Parathyroid adenoma (tissue), 2 donors: Measurements from ENCODE around the gene UBE2H.
"Not testable (repeated sequence)": the region's sequence is repeated elsewhere in the genome, so short reads cannot be mapped to it uniquely, and the experiment has no call there.

ENCODE experiments used
- H2AFZ ChIP-seq: fragments of 300-600 bp; sonication (generic); one replicate; pipeline ENCODE4 v1.7.0; 2017; ENCODE audit warnings: antibody characterized with exemption, mild to moderate bottlenecking
- H3K27ac ChIP-seq: fragments of 300-600 bp; sonication (generic); one replicate; pipeline ENCODE4 v1.7.0; 2017
- H3K27me3 ChIP-seq: fragments of 300-600 bp; sonication (generic); one replicate; pipeline ENCODE4 v1.7.0; 2017; ENCODE audit warnings: low read length; ENCODE audit not compliant: control insufficient read depth, insufficient read depth
- H3K36me3 ChIP-seq: fragments of 300-600 bp; sonication (generic); one replicate; pipeline ENCODE4 v1.7.0; 2017; ENCODE audit warnings: low read length; ENCODE audit not compliant: control insufficient read depth, insufficient read depth
- H3K4me1 ChIP-seq: fragments of 300-600 bp; sonication (generic); one replicate; pipeline ENCODE4 v1.7.0; 2017; ENCODE audit warnings: control low read depth
- H3K4me2 ChIP-seq: fragments of 300-600 bp; sonication (generic); one replicate; pipeline ENCODE4 v1.7.0; 2017; ENCODE audit warnings: low read length
- H3K4me3 ChIP-seq: fragments of 300-600 bp; sonication (generic); one replicate; pipeline ENCODE4 v1.7.0; 2017; ENCODE audit warnings: low read depth, low read length
- H3K79me2 ChIP-seq: fragments of 300-600 bp; sonication (generic); one replicate; pipeline ENCODE4 v1.7.0; 2017; ENCODE audit warnings: control low read depth
- H3K9ac ChIP-seq: fragments of 300-600 bp; sonication (generic); one replicate; pipeline ENCODE4 v1.7.0; 2017; ENCODE audit warnings: mild to moderate bottlenecking
- H3K9me3 ChIP-seq: fragments of 300-600 bp; sonication (generic); one replicate; pipeline ENCODE4 v1.7.0; 2017; ENCODE audit warnings: low read length; ENCODE audit not compliant: control insufficient read depth
- TF ChIP-seq, protein P1 (sequence below): fragments of 300-600 bp; sonication (generic); IDR thresholded peaks from one replicate; pipeline ENCODE4 v1.7.0; 2017; ENCODE audit warnings: antibody characterized with exemption, mild to moderate bottlenecking
- donor health status: primary hyperparathyroidism.

Gene UBE2H

DNA sequence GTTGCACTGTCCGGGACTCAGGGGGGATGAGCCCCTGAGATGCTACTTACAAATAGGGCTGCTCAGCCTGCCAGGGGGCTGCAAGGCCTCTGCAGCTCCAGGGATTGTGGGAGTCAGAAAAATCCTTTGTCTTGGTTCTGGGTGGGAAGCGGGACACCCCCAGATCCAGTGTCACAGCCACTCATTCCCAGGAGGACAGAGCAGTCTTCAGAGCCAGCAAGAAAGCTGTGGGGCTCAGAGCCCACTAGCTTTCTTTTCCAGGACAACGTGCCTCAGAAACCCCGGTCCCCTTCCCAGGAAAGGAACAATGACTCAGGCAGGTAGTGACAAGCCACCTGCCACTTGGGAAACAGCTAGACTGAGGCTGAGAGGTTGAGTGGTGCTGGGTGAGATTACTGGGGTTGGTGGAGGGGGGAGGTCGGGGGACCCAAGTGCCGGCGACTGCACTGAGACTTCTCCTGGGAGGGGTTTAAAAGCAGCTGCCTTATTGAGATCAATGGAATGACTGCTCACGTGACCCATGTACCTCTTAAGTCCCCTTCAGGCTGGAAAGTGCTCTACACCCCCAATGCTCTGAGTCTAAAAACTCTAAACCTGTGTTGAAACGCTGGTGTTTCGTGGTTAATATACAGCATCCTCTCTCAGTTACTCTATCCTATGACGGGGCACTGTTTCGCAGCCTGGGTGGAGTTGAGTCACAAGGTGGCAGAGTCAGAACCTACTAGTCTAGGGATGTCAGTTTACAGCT lies 123.6 kb downstream of the UBE2H start:
- H3K4me3 ChIP-seq, result no peak overlapping the region
- no peak overlapping the region for H3K4me2 ChIP-seq
- no peaks in the 10 kb centered on the region for H3K79me2 ChIP-seq
- no peak overlapping the region for H3K9ac ChIP-seq
- H3K9me3 ChIP-seq, result no peaks in the 10 kb centered on the region
- no peak overlapping the region for H2AFZ ChIP-seq
- peaks cover 8% of the 10 kb centered on the region for H3K4me1 ChIP-seq
- no peaks in the 10 kb centered on the region for H3K27me3 ChIP-seq
- no peak overlapping the region for H3K27ac ChIP-seq
- H3K36me3 ChIP-seq, result no peaks in the 10 kb centered on the region
- TF ChIP-seq, protein P1, sequence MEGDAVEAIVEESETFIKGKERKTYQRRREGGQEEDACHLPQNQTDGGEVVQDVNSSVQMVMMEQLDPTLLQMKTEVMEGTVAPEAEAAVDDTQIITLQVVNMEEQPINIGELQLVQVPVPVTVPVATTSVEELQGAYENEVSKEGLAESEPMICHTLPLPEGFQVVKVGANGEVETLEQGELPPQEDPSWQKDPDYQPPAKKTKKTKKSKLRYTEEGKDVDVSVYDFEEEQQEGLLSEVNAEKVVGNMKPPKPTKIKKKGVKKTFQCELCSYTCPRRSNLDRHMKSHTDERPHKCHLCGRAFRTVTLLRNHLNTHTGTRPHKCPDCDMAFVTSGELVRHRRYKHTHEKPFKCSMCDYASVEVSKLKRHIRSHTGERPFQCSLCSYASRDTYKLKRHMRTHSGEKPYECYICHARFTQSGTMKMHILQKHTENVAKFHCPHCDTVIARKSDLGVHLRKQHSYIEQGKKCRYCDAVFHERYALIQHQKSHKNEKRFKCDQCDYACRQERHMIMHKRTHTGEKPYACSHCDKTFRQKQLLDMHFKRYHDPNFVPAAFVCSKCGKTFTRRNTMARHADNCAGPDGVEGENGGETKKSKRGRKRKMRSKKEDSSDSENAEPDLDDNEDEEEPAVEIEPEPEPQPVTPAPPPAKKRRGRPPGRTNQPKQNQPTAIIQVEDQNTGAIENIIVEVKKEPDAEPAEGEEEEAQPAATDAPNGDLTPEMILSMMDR, result no peak

DNA sequence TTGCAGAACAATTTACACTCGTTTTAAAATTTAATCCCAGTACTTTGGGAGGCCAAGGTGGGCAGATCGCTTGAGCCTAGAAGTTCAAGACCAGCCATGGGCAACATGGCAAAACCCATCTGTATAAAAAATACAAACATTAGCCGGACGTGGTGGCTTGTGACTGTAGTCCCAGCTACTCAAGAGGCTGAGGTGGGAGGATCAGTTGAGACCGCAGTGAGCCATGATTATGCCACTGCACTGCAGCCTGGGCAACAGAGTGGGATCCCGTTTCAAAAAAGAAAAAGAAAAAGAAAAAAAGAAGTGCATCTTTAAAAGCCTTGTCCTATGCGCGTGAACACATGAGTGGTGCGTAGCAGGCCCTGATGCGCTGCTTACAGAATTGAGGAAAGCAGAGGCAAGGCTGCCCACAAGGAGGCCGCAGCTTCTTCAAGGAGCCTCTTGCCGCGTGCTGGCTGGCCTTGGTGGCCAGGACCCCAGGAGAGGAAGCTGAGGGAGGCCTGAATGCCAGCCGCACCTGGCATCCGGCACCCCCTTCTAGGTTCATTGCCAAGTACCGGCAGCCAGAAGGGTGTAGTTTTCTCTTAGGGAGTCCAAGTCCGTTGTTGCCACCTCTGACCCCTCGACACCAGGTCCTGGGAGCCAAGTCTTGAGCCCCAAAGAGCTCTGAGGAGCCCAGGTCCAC lies 124.5 kb downstream of the UBE2H start:
- H3K79me2 ChIP-seq, result no peaks in the 10 kb centered on the region
- no peaks in the 10 kb centered on the region for H3K27me3 ChIP-seq
- H3K4me1 ChIP-seq, result peaks cover 8% of the 10 kb centered on the region
- H3K36me3 ChIP-seq, result no peaks in the 10 kb centered on the region
- no peak overlapping the region for H3K9ac ChIP-seq
- no peak overlapping the region for H3K4me3 ChIP-seq
- TF ChIP-seq, protein P1, result no peak
- no peak overlapping the region for H3K4me2 ChIP-seq
- H2AFZ ChIP-seq, result no peak overlapping the region
- H3K27ac ChIP-seq, result no peak overlapping the region
- no peaks in the 10 kb centered on the region for H3K9me3 ChIP-seq

DNA sequence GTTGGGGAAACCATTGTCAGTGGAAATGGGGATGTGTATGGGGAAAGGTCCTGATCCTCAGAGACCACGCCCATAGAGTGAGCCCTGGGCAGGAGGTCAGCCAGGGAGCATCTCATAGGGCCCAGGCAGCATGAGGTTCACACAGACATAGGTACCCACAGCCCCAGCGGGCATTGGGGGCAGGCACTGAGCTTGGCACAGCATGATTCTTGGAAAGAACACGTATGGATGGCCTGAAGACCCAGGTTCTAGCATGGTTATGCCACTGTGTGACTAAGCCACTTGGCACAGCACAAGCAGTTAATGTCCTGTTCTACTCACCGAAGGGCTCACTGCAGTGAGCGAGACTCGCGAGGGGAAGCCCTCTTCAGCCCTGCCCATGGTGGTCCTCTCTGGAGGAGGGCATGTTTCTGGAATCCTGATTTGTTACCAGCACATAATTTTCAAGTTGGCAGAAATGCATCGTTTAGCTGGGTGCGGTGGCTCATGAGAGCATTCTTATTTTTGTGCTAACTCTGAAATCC lies 125.2 kb downstream of the UBE2H start:
- Histone ChIP-seq H3K27me3 (no peaks in the 10 kb centered on the region), H3K4me3 (no peak overlapping the region), H3K79me2 (no peaks in the 10 kb centered on the region), H3K27ac (no peak overlapping the region), H3K9ac (no peak overlapping the region), H3K4me2 (no peak overlapping the region), H2AFZ (no peak overlapping the region), H3K9me3 (no peaks in the 10 kb centered on the region), H3K36me3 (no peaks in the 10 kb centered on the region), H3K4me1 (peaks cover 8% of the 10 kb centered on the region)
- TF ChIP-seq, protein P1, result no peak

DNA sequence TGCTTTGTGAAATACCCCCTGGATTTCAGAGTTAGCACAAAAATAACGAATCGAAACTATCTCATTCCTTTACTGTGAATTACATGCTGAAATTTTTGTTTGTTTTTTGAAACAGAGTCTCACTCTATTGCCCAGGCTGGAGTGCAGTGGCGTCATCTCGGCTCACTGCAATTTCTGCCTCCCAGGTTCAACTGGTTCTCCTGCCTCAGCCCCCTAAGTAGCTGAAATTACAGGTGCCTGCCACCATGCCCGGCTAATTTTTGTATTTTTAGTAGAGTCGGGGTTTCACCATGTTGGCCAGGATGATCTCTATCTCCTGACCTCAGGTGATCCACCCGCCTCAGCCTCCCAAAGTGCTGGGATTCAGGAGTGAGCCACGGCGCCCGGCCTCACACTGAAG lies 125.9 kb downstream of the UBE2H start:
- H3K9ac ChIP-seq, H3K36me3 ChIP-seq, H3K9me3 ChIP-seq, H2AFZ ChIP-seq, H3K79me2 ChIP-seq, H3K27ac ChIP-seq, H3K4me1 ChIP-seq, H3K4me3 ChIP-seq, H3K27me3 ChIP-seq, H3K4me2 ChIP-seq: not testable (repeated sequence)

DNA sequence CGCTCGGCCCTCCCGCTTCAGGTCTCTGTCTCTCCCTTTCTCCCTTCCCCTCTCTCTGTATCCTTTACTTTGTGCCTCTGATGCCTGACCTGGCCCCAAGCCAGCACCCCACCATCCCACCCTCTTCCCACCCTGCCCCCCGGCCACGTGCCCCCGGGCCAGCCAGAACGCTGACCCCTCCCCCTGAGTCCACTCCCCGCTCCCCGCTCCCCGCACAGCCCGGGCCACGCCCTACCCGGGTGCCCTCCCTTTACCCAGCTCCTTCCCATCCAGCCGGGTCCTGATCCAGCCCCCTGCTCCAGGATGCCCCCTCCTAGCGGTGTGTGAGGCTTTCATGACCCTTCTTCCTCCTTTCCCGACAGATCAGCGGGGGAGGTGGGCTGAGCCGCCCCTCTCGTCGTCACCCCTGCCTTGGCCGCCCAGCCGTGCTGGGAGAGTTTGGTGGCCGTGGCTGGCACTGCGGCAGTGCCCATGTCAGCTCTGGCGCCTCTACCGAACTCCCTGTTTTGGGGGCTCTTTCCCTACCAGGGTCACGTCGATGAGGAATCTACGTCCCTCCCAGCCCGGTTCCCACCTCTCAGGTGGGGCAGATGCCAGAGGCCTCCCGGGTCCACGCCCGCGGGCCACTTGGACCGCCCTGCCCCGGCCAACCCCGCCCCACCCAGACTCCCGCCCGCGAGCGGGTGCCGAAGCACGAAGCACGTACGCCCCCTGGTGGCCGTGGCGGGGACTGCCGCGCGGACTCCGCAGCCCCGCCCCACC lies 127.4 kb downstream of the UBE2H start:
- Histone ChIP-seq H3K27ac (peak overlapping the region; percentile 51), H2AFZ (peak overlapping the region; percentile 86), H3K4me2 (peak overlapping the region; percentile 86), H3K36me3 (no peaks in the 10 kb centered on the region), H3K79me2 (no peaks in the 10 kb centered on the region), H3K9ac (no peak overlapping the region), H3K27me3 (no peaks in the 10 kb centered on the region), H3K4me3 (peak overlapping the region; percentile 49), H3K9me3 (no peaks in the 10 kb centered on the region), H3K4me1 (peaks cover 6% of the 10 kb centered on the region)
- TF ChIP-seq, protein P1, result peak; percentile 61
